Sigmoid colon (tissue), 4 donors: Measurements from ENCODE around the gene PDE6B.

Experiments
- POLR2A ChIP-seq, 2 donors: fragments of 450-650 bp; IDR thresholded peaks; one replicate each; pipeline ENCODE4 v1.6.1; 2016; ENCODE audit warnings: antibody characterized with exemption in 2 of 2, mild to moderate bottlenecking in 2 of 2, moderate library complexity in 2 of 2
- POLR2AphosphoS5 ChIP-seq, 4 donors: sonication (generic); formaldehyde crosslinking; IDR thresholded peaks; one replicate each; pipeline ENCODE4 v1.6.1; 2017; ENCODE audit warnings: antibody characterized with exemption in 4 of 4
- TF ChIP-seq, protein P1 (sequence below), 4 experiments: fragments of 450-650 bp in 3 of 4; fragments of 200-600 bp in 1 of 4; IDR thresholded peaks; one replicate each; pipeline ENCODE4 v1.5.1; 2016 to 2019; ENCODE audit warnings: antibody characterized with exemption in 4 of 4, mild to moderate bottlenecking in 3 of 4, moderate library complexity in 2 of 4

DNA sequence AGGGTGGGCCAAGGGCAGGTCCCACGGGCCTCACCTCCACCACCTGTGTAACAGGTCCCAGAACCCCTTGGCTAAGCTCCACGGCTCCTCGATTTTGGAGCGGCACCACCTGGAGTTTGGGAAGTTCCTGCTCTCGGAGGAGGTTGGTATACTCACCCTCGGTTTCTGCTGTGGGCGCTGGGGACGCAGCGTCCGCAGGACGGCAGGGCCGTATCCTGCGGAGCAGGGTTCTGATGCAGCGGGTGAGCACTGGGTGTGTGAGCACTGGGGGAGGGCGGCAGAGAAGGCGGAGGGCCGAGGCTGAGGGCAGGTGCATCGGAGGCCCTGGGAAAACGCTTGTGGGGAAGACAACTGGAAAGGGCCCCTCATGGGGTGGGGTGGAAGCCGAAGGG, 37.7 kb downstream of the PDE6B start:
- TF ChIP-seq, protein P1, sequence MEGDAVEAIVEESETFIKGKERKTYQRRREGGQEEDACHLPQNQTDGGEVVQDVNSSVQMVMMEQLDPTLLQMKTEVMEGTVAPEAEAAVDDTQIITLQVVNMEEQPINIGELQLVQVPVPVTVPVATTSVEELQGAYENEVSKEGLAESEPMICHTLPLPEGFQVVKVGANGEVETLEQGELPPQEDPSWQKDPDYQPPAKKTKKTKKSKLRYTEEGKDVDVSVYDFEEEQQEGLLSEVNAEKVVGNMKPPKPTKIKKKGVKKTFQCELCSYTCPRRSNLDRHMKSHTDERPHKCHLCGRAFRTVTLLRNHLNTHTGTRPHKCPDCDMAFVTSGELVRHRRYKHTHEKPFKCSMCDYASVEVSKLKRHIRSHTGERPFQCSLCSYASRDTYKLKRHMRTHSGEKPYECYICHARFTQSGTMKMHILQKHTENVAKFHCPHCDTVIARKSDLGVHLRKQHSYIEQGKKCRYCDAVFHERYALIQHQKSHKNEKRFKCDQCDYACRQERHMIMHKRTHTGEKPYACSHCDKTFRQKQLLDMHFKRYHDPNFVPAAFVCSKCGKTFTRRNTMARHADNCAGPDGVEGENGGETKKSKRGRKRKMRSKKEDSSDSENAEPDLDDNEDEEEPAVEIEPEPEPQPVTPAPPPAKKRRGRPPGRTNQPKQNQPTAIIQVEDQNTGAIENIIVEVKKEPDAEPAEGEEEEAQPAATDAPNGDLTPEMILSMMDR (IDR thresholded peaks at IDR 0.05), result no peak
- TF ChIP-seq POLR2AphosphoS5 (IDR thresholded peaks at IDR 0.05) (no peak), POLR2A (IDR thresholded peaks at IDR 0.05) (no peak)
